GM19025 (cell line): Measurements from ENCODE around the gene GTF3C5.

Experiments
- ATAC-seq: cut with Tn5 transposase; IDR thresholded peaks from one replicate; pipeline ENCODE4 v1.9.1; 2021; ENCODE audit warnings: mild to moderate bottlenecking, low read depth, moderate library complexity; ENCODE audit not compliant: unreplicated experiment

Gene GTF3C5

GRCh38 chr9:133103183-133103986 is 72.6 kb downstream of the GTF3C5 start:
- no peak for ATAC-seq

- no peak for ATAC-seq
Measured at GRCh38 chr9:133103987-133104505, 73.2 kb downstream of the GTF3C5 start.

- no peak for ATAC-seq
Measured at GRCh38 chr9:133104718-133105460, 74.1 kb downstream of the GTF3C5 start.

DNA sequence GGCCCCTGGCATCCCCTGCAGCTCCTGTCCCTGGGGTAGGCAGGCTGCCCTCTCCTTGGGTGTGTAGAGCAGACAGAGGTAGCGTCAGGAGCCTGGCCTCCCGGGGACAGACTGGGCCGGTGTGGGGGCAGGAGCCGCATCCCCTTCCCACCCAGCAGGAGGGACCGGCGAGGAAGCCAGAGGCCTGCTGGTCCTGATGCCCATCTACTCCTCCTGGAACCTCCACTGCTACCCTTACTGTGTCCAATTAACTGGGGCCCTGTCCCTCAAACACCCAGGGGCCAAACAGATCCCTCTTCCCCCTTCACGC is 74.6 kb downstream of the GTF3C5 start:
- no peak for ATAC-seq

GRCh38 chr9:133106511-133107244 is 75.9 kb downstream of the GTF3C5 start:
- ATAC-seq: no peak

DNA sequence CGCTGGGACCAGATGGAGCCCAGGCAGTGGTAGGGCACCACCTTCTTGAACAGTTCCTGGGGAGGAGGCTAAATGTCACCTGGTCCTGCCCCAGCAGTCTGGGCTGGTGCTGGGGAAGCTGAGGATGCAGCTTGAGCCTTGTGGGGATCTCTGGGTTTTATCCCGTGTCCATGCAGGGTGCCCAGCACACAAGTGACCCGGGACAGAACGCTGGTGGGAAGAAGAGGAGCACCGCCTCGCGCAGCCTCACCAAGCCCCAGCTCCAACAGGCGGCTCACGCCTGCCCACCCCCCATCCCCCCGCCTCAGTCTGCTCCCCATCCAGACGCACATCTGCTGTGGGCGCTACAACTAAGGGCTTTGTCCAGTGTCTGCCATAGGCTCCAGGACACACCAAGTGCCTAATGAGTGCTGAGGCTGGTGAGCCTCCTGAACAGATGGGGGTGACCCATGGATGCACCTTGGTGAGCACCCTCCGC is 76.5 kb downstream of the GTF3C5 start:
- ATAC-seq: no peak
